GM18519 (cell line): ENCODE data around the gene DNAJC1.

ENCODE experiments used
- ATAC-seq: cut with Tn5 transposase; IDR thresholded peaks from one replicate; pipeline ENCODE4 v1.9.1; 2021; ENCODE audit warnings: mild to moderate bottlenecking, moderate library complexity; ENCODE audit not compliant: unreplicated experiment, low FRiP score

Gene DNAJC1

GRCh38 chr10:22010539-22010938 lies 7.0 kb upstream of the DNAJC1 start:
- no peak for ATAC-seq

- ATAC-seq = no peak
Observed at GRCh38 chr10:22006379-22006884, 2.9 kb upstream of the DNAJC1 start.

- no peak for ATAC-seq
Observed at GRCh38 chr10:22005763-22006162, 2.2 kb upstream of the DNAJC1 start.

DNA sequence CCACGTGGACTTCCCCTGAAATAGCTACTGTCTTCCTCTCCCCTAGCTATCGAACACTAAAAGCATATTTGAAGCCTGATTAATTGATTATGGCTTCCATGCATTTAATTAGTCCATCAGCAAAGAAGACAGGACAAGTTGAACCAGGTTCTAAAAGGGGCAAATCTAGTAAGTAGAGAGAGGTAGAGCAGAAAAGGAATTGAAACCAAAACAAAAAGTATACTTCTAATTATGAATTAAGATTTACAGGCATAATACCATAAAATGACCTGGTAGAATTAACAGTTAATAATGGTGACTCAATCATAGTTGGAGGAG lies 393 bp upstream of the DNAJC1 start:
- peak; percentile 0 for ATAC-seq

DNA sequence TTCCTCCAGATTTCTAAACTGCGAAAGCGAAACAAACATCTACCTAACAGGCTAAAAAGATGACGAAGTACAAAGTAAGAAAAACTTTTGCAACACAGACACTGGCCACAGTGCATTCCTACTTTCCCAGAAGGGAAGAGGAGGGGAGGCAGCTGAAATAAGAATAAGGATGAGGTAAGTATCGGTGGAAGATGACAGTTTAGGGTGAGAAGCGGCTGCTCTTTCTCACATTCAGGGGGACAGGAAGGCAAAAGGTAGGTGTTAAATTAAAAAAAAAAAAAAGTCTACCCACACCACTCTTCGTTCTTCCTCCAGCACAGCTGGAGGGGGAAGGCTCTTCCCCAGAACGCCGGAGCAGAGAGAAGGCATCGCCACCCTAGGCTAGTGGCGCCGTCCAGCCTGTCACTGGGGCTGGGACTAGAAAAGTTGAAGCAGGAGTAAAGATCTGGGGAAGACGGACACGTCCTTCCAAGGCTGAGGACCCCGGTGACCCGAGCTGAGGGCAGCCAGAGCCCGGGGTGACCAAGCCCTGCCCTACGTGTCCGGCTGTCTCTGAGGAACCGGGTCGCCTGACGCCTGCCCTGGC lies 846 bp downstream of the DNAJC1 start:
- ATAC-seq = no peak

- ATAC-seq = no peak
Observed at GRCh38 chr10:21995557-21995956, 8.0 kb downstream of the DNAJC1 start.

- no peak for ATAC-seq
Observed at GRCh38 chr10:21993360-21994001, 10.0 kb downstream of the DNAJC1 start.

- ATAC-seq = no peak
Observed at GRCh38 chr10:21991785-21992184, 11.7 kb downstream of the DNAJC1 start.

DNA sequence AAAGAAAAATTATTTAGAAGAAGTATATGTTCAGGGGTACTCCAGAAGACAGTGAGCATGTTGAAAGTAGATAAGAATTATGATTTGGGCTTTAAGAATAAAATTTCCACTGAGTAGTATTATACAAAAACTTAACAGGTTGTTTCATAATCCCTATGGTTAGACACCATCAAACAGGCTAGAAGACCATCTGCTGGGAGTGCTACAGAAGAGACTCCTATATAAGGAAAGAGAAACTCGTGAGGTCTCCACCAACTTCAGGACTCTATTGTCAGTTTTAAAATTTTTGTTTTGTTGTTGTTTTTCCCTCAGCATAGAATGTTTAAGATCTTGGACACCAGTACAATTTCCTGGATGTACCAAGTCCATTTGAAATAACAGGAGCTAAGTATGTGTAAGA lies 13.1 kb downstream of the DNAJC1 start:
- no peak for ATAC-seq

DNA sequence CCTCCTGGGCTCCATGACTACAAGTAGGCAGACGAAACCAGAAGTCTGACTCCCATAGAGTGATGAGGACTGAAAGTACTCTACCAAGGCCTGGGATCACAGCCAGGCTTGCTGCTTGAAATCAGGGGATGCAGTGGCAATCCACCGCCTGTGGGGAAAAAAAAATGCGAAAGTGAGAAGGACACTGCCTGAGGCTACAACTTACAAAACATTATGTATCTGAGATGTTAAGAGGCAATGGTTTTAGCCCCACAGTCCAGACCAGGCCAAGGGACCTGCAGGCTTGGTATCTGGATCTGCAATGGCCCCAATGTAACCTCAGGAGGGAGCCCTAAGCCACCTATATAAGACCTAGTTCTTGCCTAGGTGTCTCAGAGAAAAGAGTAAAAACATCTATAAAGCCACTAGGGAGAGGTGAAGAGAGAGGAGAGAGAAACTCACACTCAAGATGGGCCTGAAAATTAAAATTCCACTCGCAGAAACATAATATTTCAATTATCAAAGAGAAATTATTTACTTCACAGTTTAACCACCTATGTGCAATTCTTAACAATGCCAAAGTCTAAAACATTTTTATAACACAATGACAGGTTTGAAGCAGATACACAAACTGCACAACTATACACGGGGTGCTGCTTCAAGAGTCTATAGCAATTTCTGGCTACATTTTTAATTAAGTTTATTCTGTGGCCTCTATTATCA lies 13.9 kb downstream of the DNAJC1 start:
- ATAC-seq = peak; percentile 81

- no peak for ATAC-seq
Observed at GRCh38 chr10:21985541-21985940, 18.0 kb downstream of the DNAJC1 start.

- no peak for ATAC-seq
Observed at GRCh38 chr10:21981118-21981517, 22.4 kb downstream of the DNAJC1 start.

- ATAC-seq = no peak
Observed at GRCh38 chr10:21980691-21981090, 22.8 kb downstream of the DNAJC1 start.

DNA sequence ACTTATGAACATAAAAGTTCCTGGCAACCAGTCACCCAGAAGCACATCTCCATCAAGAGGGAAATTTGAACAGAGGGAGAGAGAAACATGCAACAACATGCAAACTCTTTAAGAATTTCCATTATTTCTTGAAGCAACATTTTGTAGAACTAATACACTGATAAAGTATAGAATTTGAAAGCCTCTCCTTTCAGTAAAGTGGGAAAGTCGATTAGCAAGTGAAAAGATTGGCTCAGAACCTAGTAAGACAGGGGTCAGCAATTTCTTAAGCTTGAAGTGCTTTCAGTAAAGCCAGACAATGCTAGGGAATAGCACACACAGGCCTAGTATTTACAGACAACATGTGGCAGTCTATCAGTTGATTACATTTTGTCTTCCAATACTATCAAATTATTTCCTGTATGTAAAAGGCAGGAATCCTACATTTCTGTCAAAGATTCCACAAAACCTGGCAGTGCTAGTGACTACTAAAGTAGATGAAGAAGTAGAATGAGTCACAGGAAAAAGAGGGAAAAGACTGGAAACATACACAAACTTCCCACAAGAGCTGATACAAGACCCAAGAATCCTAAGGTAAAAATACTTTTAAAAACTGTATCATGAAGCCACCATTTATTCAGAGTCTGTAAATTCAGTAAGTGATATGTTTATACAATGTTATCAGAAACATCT lies 25.2 kb downstream of the DNAJC1 start:
- ATAC-seq = no peak

- no peak for ATAC-seq
Observed at GRCh38 chr10:21976739-21977138, 26.8 kb downstream of the DNAJC1 start.

- no peak for ATAC-seq
Observed at GRCh38 chr10:21976280-21976679, 27.2 kb downstream of the DNAJC1 start.

DNA sequence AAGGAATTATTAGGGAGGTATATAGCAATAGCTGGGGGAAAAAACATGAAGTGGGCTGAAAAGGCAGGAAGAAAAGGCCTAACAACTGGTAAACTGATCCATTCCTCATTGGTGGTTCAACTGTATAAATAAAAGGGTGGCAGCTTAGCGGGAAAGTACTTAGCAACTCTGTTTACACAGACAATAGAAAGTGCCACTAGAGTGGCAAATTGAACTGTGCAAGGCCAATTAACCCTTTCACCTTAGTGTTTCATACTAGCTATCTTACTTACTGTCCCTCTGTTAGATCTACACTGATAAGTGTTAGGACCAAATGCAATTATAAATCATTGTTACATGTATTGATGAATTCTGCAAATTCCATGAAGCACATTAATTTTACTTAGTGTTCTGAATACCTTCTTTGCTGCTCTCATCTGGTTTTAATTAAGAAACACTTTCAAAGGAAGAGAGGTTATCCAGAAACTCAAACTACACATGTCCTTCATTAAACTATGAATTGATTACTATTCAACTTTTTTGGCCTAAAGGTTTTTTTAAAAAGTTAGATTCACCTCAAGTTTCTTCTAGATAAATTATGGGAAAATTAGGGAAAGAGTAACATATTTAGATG lies 28.0 kb downstream of the DNAJC1 start:
- no peak for ATAC-seq

- no peak for ATAC-seq
Observed at GRCh38 chr10:21972584-21972983, 30.9 kb downstream of the DNAJC1 start.

DNA sequence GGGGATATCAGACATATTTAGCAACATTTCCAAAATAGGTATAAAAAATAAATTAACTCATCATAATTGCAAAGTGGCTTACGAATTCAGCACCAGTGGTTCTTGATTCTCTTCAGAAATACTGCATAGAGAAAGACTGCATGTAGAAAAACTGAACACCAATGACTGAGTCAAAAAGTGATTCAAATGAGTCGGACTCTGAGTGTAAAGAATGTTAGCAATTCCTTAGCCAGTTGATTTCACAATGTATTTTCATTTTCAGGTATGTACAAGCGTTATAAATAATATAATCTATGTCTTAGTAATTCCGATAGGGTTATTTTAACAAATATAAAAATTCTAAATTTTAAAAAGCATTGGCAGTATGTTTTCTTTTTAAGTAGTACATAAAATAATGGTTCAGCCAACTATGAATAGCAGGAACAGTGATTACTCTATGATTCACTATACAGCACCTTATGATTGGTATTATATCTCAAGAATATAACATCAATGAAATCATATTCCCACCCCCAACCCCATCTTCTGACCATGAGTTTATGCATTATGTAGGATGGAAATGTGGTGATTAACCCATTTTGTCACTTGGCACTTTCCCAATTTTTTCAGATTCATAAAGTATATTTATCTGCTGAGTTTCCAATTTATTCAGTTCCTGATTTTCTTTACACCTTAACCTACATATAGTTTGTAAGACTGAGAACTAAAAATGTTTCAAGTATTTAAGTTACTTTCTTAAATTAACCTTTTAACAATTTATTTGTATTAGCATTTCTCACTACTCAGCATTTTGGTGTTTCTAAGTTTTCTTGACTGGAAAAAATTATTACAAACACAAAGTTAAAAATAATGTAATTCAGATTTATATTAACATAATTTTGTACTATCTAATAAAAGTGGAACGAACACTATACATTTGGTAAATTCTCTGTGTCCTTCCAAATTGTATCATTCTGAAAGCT lies 33.9 kb downstream of the DNAJC1 start:
- no peak for ATAC-seq
